HG02610 (cell line): ENCODE data around the gene CDH19.
"Not testable (repeated sequence)": the region's sequence is repeated elsewhere in the genome, so short reads cannot be mapped to it uniquely, and the experiment has no call there.

Experiments used
- ATAC-seq: cut with Tn5 transposase; IDR thresholded peaks from one replicate; pipeline ENCODE4 v1.9.1; 2021; ENCODE audit warnings: mild to moderate bottlenecking, moderate library complexity; ENCODE audit not compliant: unreplicated experiment

Gene CDH19

GRCh38 chr18:66466184-66466583 lies 137.7 kb downstream of the CDH19 start:
- ATAC-seq, result not testable (repeated sequence)

- peak; percentile 95 for ATAC-seq
Observed at GRCh38 chr18:66461344-66461743, 142.5 kb downstream of the CDH19 start.

GRCh38 chr18:66457245-66457644 lies 146.6 kb downstream of the CDH19 start:
- no peak for ATAC-seq
